ENCODE results near the gene KCNIP3.

The KCNIP3 gene

GRCh38 chr2:95275151-95275515, 22.0 kb upstream of the KCNIP3 start:
- no peak for DNase-seq

GRCh38 chr2:95275601-95276243, 21.4 kb upstream of the KCNIP3 start:
- no peak for DNase-seq

- no peak for DNase-seq
Measured at GRCh38 chr2:95276244-95276887, 20.8 kb upstream of the KCNIP3 start.

GRCh38 chr2:95276888-95277245, 20.3 kb upstream of the KCNIP3 start:
- no peak for DNase-seq

GRCh38 chr2:95277246-95277906, 19.8 kb upstream of the KCNIP3 start:
- DNase-seq = peak; percentile 25

GRCh38 chr2:95278051-95278471, 19.1 kb upstream of the KCNIP3 start:
- no peak for DNase-seq

- no peak for DNase-seq
Measured at GRCh38 chr2:95278637-95279225, 18.4 kb upstream of the KCNIP3 start.

GRCh38 chr2:95279435-95280035, 17.6 kb upstream of the KCNIP3 start:
- no peak for DNase-seq

GRCh38 chr2:95281071-95281470, 16.1 kb upstream of the KCNIP3 start:
- DNase-seq = no peak

- DNase-seq = no peak
Measured at GRCh38 chr2:95281786-95282185, 15.4 kb upstream of the KCNIP3 start.

GRCh38 chr2:95282458-95282857, 14.7 kb upstream of the KCNIP3 start:
- no peak for DNase-seq

- no peak for DNase-seq
Measured at GRCh38 chr2:95283562-95283961, 13.6 kb upstream of the KCNIP3 start.

- no peak for DNase-seq
Measured at GRCh38 chr2:95284886-95285541, 12.1 kb upstream of the KCNIP3 start.

GRCh38 chr2:95285542-95285932, 11.6 kb upstream of the KCNIP3 start:
- DNase-seq = no peak

GRCh38 chr2:95287336-95287735, 9.8 kb upstream of the KCNIP3 start:
- no peak for DNase-seq

- DNase-seq = peak; percentile 60
Measured at GRCh38 chr2:95287806-95288205, 9.3 kb upstream of the KCNIP3 start.

GRCh38 chr2:95289253-95289652, 7.9 kb upstream of the KCNIP3 start:
- peak; percentile 21 for DNase-seq

GRCh38 chr2:95291222-95291621, 5.9 kb upstream of the KCNIP3 start:
- DNase-seq = no peak

GRCh38 chr2:95292623-95293260, 4.4 kb upstream of the KCNIP3 start:
- DNase-seq = peak; percentile 45

GRCh38 chr2:95294579-95295250, 2.4 kb upstream of the KCNIP3 start:
- no peak for DNase-seq

GRCh38 chr2:95295376-95295775, 1.8 kb upstream of the KCNIP3 start:
- no peak for DNase-seq

- DNase-seq = peak; percentile 89
Measured at GRCh38 chr2:95296011-95296410, 1.1 kb upstream of the KCNIP3 start.
